Panc1 (cell line): ENCODE results near the gene DCC.

Experiments
- POLR2AphosphoS5 ChIP-seq: IDR thresholded peaks from 2 replicates; pipeline ENCODE4 v1.6.1; 2012; ENCODE audit warnings: mild to moderate bottlenecking, low read depth, low read length, moderate library complexity
- SIN3A ChIP-seq: IDR thresholded peaks from 2 replicates; pipeline ENCODE4 v1.6.1; 2012; ENCODE audit warnings: low read depth, mild to moderate bottlenecking, low read length, moderate library complexity, borderline replicate concordance; ENCODE audit not compliant: insufficient read depth
- TCF7L2 ChIP-seq: IDR thresholded peaks from 2 replicates; pipeline ENCODE4 v1.6.1; 2011; ENCODE audit warnings: mild to moderate bottlenecking, low read depth, low read length, inconsistent platforms
- TF ChIP-seq, protein P1 (sequence below): fragments of 450-650 bp; IDR thresholded peaks from 2 replicates; pipeline ENCODE4 v1.5.1; 2017; ENCODE audit warnings: mild to moderate bottlenecking
- TF ChIP-seq, protein P2 (sequence below), 2 experiments: IDR thresholded peaks; 2 replicates each; pipeline ENCODE4 v1.6.1; 2011 to 2012; ENCODE audit warnings: low read depth in 2 of 2, control low read depth in 1 of 2, low read length in 1 of 2, mild to moderate bottlenecking in 1 of 2, moderate library complexity in 1 of 2; ENCODE audit not compliant: insufficient read depth in 1 of 2

DNA sequence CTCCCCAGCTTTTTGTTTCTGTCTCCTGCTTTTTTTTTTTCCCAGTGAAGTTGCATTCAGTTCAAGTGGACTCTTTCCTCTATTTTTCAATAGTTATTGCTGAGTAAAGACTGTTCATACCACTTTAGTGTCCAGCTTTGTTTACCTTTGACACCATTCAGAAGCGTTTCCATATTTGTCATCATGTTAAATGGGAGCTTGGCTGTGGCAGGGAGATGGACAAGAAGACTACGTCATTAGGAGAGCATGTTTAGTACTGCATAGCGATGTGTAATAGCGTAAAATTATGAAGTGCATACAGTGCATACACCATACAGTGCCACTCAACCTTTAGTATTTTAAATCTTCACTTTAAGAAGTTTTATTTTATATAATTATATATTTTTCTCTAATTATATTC is 655.9 kb downstream of the DCC start:
- TF ChIP-seq, protein P1, sequence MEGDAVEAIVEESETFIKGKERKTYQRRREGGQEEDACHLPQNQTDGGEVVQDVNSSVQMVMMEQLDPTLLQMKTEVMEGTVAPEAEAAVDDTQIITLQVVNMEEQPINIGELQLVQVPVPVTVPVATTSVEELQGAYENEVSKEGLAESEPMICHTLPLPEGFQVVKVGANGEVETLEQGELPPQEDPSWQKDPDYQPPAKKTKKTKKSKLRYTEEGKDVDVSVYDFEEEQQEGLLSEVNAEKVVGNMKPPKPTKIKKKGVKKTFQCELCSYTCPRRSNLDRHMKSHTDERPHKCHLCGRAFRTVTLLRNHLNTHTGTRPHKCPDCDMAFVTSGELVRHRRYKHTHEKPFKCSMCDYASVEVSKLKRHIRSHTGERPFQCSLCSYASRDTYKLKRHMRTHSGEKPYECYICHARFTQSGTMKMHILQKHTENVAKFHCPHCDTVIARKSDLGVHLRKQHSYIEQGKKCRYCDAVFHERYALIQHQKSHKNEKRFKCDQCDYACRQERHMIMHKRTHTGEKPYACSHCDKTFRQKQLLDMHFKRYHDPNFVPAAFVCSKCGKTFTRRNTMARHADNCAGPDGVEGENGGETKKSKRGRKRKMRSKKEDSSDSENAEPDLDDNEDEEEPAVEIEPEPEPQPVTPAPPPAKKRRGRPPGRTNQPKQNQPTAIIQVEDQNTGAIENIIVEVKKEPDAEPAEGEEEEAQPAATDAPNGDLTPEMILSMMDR: no peak
- TF ChIP-seq POLR2AphosphoS5 (no peak), SIN3A (no peak), TCF7L2 (no peak)
- TF ChIP-seq, protein P2, sequence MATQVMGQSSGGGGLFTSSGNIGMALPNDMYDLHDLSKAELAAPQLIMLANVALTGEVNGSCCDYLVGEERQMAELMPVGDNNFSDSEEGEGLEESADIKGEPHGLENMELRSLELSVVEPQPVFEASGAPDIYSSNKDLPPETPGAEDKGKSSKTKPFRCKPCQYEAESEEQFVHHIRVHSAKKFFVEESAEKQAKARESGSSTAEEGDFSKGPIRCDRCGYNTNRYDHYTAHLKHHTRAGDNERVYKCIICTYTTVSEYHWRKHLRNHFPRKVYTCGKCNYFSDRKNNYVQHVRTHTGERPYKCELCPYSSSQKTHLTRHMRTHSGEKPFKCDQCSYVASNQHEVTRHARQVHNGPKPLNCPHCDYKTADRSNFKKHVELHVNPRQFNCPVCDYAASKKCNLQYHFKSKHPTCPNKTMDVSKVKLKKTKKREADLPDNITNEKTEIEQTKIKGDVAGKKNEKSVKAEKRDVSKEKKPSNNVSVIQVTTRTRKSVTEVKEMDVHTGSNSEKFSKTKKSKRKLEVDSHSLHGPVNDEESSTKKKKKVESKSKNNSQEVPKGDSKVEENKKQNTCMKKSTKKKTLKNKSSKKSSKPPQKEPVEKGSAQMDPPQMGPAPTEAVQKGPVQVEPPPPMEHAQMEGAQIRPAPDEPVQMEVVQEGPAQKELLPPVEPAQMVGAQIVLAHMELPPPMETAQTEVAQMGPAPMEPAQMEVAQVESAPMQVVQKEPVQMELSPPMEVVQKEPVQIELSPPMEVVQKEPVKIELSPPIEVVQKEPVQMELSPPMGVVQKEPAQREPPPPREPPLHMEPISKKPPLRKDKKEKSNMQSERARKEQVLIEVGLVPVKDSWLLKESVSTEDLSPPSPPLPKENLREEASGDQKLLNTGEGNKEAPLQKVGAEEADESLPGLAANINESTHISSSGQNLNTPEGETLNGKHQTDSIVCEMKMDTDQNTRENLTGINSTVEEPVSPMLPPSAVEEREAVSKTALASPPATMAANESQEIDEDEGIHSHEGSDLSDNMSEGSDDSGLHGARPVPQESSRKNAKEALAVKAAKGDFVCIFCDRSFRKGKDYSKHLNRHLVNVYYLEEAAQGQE (IDR thresholded peaks at IDR 0.05; ENCODE audit: insufficient read depth in 1 of 2, low read depth in 2 of 2, low read length in 1 of 2): no peak
